ENCODE results near the gene DENND1C.

DENND1C gene

DNA sequence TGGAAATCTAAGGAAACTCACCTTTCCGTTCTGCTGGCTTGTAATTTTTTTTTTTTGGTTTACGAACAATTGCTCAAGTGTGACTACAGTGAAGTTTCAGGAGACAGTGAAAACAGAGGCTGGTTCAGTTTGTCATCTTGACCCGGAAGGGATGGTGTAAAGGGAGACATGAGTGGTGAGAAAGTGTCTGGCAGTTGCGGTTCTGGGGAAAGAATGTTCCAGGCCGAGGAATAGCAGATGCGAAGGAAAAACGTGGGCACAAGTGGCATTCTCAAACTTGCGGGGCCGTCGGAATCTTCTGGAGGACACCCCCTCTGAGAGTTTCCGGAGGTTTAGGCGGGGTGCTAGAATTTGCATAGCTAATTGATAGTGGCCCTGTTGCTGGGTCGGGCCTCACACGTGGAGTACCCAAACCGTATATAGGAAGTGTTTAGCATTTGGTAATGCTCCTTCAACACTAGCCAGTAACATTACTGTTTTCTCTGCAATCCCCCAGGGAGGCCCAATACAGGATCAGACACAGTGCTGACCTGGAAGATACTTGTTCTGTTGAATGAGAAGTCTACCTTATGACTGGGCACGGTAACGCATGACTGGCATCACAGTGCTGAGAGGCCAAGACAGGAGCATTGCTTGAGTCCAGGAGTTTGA lies 46.4 kb upstream of the DENND1C start:
- in situ Hi-C loops (cut with HindIII; ENCODE audit: low sequenced_read_pairs): no loop called here
- no peak overlapping the region for H3K4me3 ChIP-seq (ENCODE audit: low read depth, low read length)
- no peak for DNase-seq (ENCODE audit: low read depth, low spot score)
- TF ChIP-seq, protein P1, sequence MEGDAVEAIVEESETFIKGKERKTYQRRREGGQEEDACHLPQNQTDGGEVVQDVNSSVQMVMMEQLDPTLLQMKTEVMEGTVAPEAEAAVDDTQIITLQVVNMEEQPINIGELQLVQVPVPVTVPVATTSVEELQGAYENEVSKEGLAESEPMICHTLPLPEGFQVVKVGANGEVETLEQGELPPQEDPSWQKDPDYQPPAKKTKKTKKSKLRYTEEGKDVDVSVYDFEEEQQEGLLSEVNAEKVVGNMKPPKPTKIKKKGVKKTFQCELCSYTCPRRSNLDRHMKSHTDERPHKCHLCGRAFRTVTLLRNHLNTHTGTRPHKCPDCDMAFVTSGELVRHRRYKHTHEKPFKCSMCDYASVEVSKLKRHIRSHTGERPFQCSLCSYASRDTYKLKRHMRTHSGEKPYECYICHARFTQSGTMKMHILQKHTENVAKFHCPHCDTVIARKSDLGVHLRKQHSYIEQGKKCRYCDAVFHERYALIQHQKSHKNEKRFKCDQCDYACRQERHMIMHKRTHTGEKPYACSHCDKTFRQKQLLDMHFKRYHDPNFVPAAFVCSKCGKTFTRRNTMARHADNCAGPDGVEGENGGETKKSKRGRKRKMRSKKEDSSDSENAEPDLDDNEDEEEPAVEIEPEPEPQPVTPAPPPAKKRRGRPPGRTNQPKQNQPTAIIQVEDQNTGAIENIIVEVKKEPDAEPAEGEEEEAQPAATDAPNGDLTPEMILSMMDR (IDR thresholded peaks at IDR 0.05; ENCODE audit: low read depth, low read length): no peak

DNA sequence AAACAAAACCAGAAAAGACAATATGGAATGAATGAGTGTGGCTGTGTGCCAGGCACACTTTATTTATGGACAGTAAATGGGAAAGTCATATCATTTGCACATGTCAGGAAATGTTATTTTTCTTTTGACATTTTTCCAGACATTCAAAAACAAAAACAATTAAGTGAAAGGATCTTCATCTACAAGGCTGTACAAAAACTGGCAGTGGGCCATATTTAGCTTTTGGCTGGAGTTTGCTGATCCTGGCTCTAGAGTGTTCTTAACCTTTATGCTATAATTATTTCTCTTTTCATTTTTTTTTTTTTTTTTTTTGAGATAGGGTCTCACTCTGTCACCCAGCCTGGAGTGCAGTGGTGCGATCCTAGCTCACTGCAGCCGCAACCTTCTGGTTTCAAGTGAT lies 42.7 kb upstream of the DENND1C start:
- TF ChIP-seq, protein P1 (IDR thresholded peaks at IDR 0.05; ENCODE audit: low read depth, low read length): no peak
- in situ Hi-C loops (cut with HindIII; ENCODE audit: low sequenced_read_pairs): no loop called here
- H3K4me3 ChIP-seq (ENCODE audit: low read depth, low read length): no peak overlapping the region
- no peak for DNase-seq (ENCODE audit: low read depth, low spot score)

DNA sequence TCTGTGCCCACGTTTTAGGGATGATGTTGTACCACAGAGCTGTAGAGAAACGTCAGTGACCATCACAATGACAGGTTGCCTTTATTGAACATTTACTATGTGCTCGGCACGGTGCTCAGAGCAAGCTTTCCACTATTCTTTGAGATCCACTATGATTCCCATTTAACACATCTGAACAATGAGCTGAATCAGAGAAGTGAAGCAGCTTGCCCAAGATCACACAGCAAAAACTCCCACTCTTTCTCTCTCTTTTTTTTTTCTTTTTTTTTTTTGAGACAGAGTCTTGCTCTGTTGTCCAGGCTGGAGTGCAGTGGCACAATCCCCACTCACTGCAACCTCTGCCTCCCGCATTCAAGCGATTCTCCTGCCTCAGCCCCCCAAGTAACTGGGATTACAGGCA lies 41.1 kb upstream of the DENND1C start:
- H3K4me3 ChIP-seq (ENCODE audit: low read depth, low read length): no peak overlapping the region
- in situ Hi-C loops (cut with HindIII; ENCODE audit: low sequenced_read_pairs): no loop called here
- TF ChIP-seq, protein P1 (IDR thresholded peaks at IDR 0.05; ENCODE audit: low read depth, low read length): no peak
- no peak for DNase-seq (ENCODE audit: low read depth, low spot score)

DNA sequence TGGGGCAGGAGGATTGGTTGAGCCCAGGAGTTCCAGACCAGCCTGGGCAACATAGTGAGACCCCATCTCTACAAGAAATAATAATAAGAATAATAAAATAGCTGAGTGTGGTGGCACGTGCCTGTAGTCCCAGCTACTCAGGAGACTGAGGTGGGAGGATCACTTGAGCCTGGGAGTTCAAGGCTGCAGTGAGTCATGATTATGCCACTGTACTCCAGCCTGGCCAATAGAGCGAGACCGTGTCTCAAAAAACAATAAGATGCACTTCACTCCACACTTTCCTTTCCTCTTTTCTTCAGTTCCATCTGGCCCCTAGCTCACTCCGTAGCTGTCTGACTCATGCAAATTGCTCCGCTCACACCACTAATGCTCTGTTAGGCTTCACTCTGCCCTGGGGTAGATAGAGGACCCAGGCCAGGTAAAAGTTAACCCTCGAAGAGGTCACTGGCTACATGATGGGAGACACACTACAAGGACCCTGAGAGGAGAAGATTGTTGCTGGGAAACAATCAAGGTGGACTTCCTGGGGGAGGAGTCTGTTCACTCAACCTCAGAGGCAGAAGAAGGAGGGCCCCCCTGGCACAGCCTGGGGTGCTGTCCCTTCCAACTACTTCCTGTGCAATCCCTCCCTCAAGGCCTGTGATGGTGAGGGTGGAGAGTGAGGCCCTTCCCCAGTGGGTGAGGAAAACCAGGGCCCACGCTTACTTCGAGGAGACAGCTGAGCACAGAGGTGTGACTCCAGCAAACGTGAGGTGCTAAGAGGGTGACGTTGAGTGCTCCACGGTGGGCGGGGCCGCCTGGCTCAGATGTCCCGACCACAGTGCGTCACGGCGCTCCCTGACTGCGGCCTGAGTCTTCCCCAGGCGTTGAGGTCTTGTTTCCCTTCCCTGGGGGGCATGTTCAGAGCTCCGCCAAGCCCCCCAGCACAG lies 40.4 kb upstream of the DENND1C start:
- no peak for DNase-seq (ENCODE audit: low read depth, low spot score)
- in situ Hi-C loops (cut with HindIII; ENCODE audit: low sequenced_read_pairs): no loop called here
- TF ChIP-seq, protein P1 (IDR thresholded peaks at IDR 0.05; ENCODE audit: low read depth, low read length): no peak
- H3K4me3 ChIP-seq (ENCODE audit: low read depth, low read length): no peak overlapping the region

DNA sequence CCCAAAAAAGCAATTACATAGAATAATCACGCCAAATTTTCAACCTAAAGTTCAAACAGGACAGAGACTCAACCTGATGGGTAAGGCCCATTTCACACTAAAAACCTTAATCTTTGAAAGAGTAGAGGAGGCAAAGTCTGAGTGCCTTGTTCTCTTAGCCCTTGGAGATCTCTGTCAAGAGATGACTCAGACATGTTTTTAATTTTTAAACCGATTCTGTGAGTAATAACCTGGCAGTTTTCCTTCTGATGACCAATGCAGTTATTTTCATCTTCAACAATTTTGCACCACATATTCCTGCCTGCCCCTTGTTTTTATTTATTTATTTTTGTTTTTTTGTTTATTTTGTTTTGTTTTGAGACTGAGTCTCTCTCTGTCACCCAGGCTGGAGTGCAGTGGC lies 37.7 kb upstream of the DENND1C start:
- TF ChIP-seq, protein P1 (IDR thresholded peaks at IDR 0.05; ENCODE audit: low read depth, low read length): no peak
- H3K4me3 ChIP-seq (ENCODE audit: low read depth, low read length): no peak overlapping the region
- in situ Hi-C loops (cut with HindIII; ENCODE audit: low sequenced_read_pairs): no loop called here
- peak; percentile 67 for DNase-seq (ENCODE audit: low read depth, low spot score)

DNA sequence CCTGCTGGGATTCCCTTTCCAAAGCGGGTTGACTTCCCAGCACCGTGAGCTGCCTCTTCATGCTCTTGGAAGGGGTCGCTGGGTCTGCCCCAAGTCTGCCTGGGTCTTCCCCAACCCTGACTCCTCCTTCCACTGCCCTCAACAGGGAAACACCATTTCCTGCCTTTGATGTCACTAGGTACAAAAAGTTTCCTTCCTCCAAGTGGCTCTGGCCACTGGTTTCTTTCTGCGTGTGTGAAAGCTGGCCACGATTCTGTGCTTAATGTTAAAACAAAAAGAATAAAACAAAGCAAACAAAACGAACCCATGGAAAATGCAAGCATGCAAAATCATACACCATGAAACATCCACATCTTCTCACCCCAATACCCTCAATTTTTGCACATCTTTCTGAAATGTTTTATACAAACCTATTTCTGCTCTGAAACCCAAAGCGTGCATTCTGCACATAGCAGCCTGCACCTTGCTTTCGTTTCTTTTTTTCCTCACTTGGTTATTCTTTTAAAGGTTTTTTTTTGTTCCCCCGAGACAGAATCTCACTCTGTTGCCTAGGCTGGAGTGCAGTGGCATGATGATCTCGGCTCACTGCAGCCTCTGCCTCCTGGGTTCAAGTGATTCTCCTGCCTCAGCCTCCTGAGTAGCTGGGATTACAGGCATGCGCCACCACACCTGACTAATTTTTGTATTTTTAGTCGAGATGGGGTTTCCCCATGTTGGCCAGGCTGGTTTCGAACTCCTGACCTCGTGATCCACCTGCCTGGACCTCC lies 36.7 kb upstream of the DENND1C start:
- in situ Hi-C loops (cut with HindIII; ENCODE audit: low sequenced_read_pairs): no loop called here
- no peak overlapping the region for H3K4me3 ChIP-seq (ENCODE audit: low read depth, low read length)
- TF ChIP-seq, protein P1 (IDR thresholded peaks at IDR 0.05; ENCODE audit: low read depth, low read length): no peak
- no peak for DNase-seq (ENCODE audit: low read depth, low spot score)
